Loucy (cell line): ENCODE data around the gene MEF2B.

Experiments
- EZH2phosphoT487 ChIP-seq: fragments of 200-600 bp; IDR thresholded peaks from 2 replicates; pipeline ENCODE4 v1.6.1; 2018; ENCODE audit warnings: antibody characterized with exemption, mild to moderate bottlenecking, moderate library complexity, borderline replicate concordance
- TF ChIP-seq, protein P1 (sequence below): fragments of 200-600 bp; sonication (generic); conservative IDR thresholded peaks from 2 replicates; pipeline ENCODE4 v1.5.1; 2014; ENCODE audit warnings: mild to moderate bottlenecking, antibody characterized with exemption, low read length

DNA sequence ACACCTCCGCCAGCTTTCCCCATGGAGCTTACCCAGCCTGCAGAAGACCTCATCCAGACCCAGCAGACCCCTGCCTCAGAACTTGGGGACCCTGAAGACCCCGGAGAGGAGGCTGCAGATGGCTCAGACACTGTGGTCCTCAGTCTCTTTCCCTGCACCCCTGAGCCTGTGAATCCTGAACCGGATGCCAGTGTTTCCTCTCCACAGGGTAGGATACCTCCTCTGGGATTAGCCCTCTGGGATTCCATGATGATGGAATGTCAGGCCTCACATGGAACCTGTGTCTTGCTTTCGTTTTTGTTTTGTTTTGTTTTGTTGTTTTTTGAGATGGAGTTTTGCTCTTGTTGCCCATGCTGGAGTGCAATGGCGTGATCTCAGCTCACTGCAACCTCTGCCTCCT, 23.9 kb upstream of the MEF2B start:
- TF ChIP-seq, protein P1, sequence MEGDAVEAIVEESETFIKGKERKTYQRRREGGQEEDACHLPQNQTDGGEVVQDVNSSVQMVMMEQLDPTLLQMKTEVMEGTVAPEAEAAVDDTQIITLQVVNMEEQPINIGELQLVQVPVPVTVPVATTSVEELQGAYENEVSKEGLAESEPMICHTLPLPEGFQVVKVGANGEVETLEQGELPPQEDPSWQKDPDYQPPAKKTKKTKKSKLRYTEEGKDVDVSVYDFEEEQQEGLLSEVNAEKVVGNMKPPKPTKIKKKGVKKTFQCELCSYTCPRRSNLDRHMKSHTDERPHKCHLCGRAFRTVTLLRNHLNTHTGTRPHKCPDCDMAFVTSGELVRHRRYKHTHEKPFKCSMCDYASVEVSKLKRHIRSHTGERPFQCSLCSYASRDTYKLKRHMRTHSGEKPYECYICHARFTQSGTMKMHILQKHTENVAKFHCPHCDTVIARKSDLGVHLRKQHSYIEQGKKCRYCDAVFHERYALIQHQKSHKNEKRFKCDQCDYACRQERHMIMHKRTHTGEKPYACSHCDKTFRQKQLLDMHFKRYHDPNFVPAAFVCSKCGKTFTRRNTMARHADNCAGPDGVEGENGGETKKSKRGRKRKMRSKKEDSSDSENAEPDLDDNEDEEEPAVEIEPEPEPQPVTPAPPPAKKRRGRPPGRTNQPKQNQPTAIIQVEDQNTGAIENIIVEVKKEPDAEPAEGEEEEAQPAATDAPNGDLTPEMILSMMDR = no peak
- TF ChIP-seq EZH2phosphoT487 = no peak
